Measurements from ENCODE around the gene TEX22. TPM values are rescaled to one million over a fixed set of nuclear protein-coding genes. Genes with fewer than 3 reads are reported as not detected.

Gene TEX22
- total and polyA plus RNA-seq, 2 donors (not counting 1 experiment from before 2014, with no cell fraction given), result 1.7 to 7.0 TPM

DNA sequence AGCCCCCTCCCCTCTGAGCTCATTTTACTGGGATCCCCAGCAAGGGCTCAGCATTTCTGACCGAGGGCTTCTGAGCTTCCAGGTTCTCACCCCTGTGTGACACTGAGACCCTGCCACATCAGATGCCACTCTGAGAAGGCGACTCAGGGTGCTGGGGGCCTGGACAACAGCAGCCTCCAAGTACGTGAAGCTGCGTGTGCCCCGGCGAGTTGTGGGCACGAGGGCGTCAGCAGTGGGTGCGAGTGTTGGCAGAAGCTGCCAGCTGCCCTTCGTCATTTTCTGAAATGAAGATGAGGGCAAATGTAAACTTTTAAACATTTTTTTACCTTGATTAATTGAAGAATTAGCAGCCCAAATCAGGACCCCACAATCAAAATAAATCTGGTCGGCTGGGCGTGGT is 32.7 kb upstream of the TEX22 start:
- intact Hi-C loops (cut with micrococcal nuclease), result no loop called here
- peaks cover 4% of the 10 kb centered on the region for H4K20me1 ChIP-seq (ENCODE audit: control insufficient read depth, insufficient read depth, low read length, poor library complexity, severe bottlenecking)
- Mint-ChIP-seq H3K4me1 (peaks cover 15% of the 10 kb centered on the region), H3K4me3 (no peak overlapping the region), H3K27ac (no peak overlapping the region), H3K27me3 (no peaks in the 10 kb centered on the region), H3K9me3 (ENCODE audit: insufficient read depth) (no peaks in the 10 kb centered on the region)
- no peak overlapping the region for H3K4me2 ChIP-seq (replicated peaks; ENCODE audit: low read depth, low read length, poor library complexity, severe bottlenecking)
- peaks cover 0 to 3% (median 0%) of the 10 kb centered on the region in 3 donors for H3K9me3 ChIP-seq (ENCODE audit: control extremely low read depth in 1 of 3, control insufficient read depth in 2 of 3, insufficient read depth in 1 of 3, low read length in 2 of 3)
- no peak overlapping the region for H3K4me3 ChIP-seq (ENCODE audit: control extremely low read depth in 1 of 5, extremely low read depth in 1 of 5, insufficient read depth in 1 of 5, low read depth in 2 of 5, low read length in 4 of 5)
- no peak for DNase-seq
- H2AFZ ChIP-seq (ENCODE audit: insufficient read depth, low read depth, low read length, poor library complexity, severe bottlenecking), result no peak overlapping the region
- ATAC-seq (ENCODE audit: low read depth), result no peak
- POLR2A ChIA-PET, result no interaction called here
- CTCF ChIA-PET, result interaction anchor here (1.3 to 3.4 kb wide), 2 partner anchors 103 to 124 kb away, joined by 3 to 17 read pairs; no protein-coding TSS in a partner anchor
- H3K36me3 ChIP-seq (replicated peaks in 1 of 2; ENCODE audit: control extremely low read depth in 1 of 2, control insufficient read depth in 1 of 2, extremely low read depth in 1 of 2, insufficient read depth in 2 of 2, low read length in 1 of 2), result peaks cover 0 to 4% of the 10 kb centered on the region in 2 experiments
- H3K27me3 ChIP-seq (replicated peaks in 1 of 4; ENCODE audit: control extremely low read depth in 1 of 4, control insufficient read depth in 3 of 4, insufficient read depth in 4 of 4, low read length in 3 of 4), result no peaks in the 10 kb centered on the region
- H3K27ac ChIP-seq (ENCODE audit: low read length in 2 of 2), result no peak overlapping the region
- no peak overlapping the region for H3K9ac ChIP-seq (ENCODE audit: low read length)
- H3K4me1 ChIP-seq (ENCODE audit: control insufficient read depth in 2 of 2, insufficient read depth in 2 of 2, low read length in 2 of 2), result peaks cover 7 to 9% of the 10 kb centered on the region in 2 donors
- H3K79me2 ChIP-seq (ENCODE audit: control insufficient read depth, insufficient read depth, low read length), result no peaks in the 10 kb centered on the region
- 98% methylated on average over 7 of the region's 12 CpGs for WGBS (ENCODE audit: insufficient coverage)
- TF ChIP-seq EZH2 (IDR thresholded peaks at IDR 0.05; ENCODE audit: borderline replicate concordance, insufficient read depth, low read depth, low read length, poor library complexity, severe bottlenecking), result no peak
- TF ChIP-seq, protein P1, sequence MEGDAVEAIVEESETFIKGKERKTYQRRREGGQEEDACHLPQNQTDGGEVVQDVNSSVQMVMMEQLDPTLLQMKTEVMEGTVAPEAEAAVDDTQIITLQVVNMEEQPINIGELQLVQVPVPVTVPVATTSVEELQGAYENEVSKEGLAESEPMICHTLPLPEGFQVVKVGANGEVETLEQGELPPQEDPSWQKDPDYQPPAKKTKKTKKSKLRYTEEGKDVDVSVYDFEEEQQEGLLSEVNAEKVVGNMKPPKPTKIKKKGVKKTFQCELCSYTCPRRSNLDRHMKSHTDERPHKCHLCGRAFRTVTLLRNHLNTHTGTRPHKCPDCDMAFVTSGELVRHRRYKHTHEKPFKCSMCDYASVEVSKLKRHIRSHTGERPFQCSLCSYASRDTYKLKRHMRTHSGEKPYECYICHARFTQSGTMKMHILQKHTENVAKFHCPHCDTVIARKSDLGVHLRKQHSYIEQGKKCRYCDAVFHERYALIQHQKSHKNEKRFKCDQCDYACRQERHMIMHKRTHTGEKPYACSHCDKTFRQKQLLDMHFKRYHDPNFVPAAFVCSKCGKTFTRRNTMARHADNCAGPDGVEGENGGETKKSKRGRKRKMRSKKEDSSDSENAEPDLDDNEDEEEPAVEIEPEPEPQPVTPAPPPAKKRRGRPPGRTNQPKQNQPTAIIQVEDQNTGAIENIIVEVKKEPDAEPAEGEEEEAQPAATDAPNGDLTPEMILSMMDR (IDR thresholded peaks at IDR 0.05), result no peak

DNA sequence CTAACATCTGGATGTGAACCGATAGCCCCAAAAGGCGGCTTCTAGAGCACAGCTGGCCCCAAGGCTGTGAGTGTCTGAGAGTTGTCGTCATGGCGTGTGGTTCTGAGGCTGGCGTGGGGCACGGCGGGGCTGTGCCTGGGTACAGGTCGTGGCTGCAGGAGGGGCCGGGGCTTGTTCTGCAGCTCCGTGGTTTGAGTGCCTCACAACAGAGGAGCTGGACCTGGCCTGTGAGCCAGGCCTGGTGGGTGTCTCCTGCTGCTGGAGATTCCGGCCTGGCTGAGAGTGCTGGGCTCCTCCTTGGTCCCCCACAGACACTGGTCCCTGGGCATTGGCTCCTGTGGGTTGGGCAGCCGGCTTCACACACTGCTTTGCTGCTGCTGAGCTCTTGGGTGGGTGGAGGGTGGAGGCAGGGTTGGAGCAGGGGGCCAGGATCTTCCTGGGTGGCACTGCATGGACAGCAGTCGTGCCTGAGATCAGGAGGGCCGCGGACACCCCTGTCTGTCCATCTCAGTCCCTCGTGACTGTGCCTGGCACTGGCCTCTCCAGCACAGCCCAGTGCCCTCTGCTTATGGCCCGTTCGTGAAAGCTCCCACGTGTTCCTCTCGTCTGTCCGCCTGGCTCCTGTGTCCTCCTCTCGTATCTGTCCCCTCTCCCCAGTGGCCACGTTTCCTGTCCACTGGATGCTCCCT is 31.8 kb upstream of the TEX22 start:
- H3K4me1 ChIP-seq (ENCODE audit: control insufficient read depth in 2 of 2, insufficient read depth in 2 of 2, low read length in 2 of 2), result peaks cover 7 to 14% of the 10 kb centered on the region in 2 donors
- 95% methylated on average over 22 of the region's 23 CpGs for WGBS (ENCODE audit: insufficient coverage)
- ChIA-PET POLR2A (no interaction called here), CTCF (interaction anchor here (1.3 to 3.4 kb wide), 2 partner anchors 103 to 123 kb away, joined by 3 to 17 read pairs; no protein-coding TSS in a partner anchor)
- ATAC-seq (ENCODE audit: low read depth) (no peak), DNase-seq (no peak)
- H3K36me3 ChIP-seq (replicated peaks in 1 of 2; ENCODE audit: control extremely low read depth in 1 of 2, control insufficient read depth in 1 of 2, extremely low read depth in 1 of 2, insufficient read depth in 2 of 2, low read length in 1 of 2), result peaks cover 0 to 4% of the 10 kb centered on the region in 2 experiments
- H3K27me3 Mint-ChIP-seq, result no peaks in the 10 kb centered on the region
- H3K4me3 Mint-ChIP-seq, result no peak overlapping the region
- peaks cover 17% of the 10 kb centered on the region for H3K4me1 Mint-ChIP-seq
- no peaks in the 10 kb centered on the region for H3K27me3 ChIP-seq (replicated peaks in 1 of 4; ENCODE audit: control extremely low read depth in 1 of 4, control insufficient read depth in 3 of 4, insufficient read depth in 4 of 4, low read length in 3 of 4)
- H3K27ac Mint-ChIP-seq, result no peak overlapping the region
- TF ChIP-seq EZH2 (IDR thresholded peaks at IDR 0.05; ENCODE audit: borderline replicate concordance, insufficient read depth, low read depth, low read length, poor library complexity, severe bottlenecking), result no peak
- TF ChIP-seq, protein P1 (IDR thresholded peaks at IDR 0.05), result no peak
- peaks cover 4% of the 10 kb centered on the region for H4K20me1 ChIP-seq (ENCODE audit: control insufficient read depth, insufficient read depth, low read length, poor library complexity, severe bottlenecking)
- H3K79me2 ChIP-seq (ENCODE audit: control insufficient read depth, insufficient read depth, low read length), result no peaks in the 10 kb centered on the region
- no peak overlapping the region for H3K4me3 ChIP-seq (ENCODE audit: control extremely low read depth in 1 of 5, extremely low read depth in 1 of 5, insufficient read depth in 1 of 5, low read depth in 2 of 5, low read length in 4 of 5)
- no peak overlapping the region for H3K9ac ChIP-seq (ENCODE audit: low read length)
- no peak overlapping the region for H2AFZ ChIP-seq (ENCODE audit: insufficient read depth, low read depth, low read length, poor library complexity, severe bottlenecking)
- H3K9me3 Mint-ChIP-seq (ENCODE audit: insufficient read depth), result no peaks in the 10 kb centered on the region
- intact Hi-C loops (cut with micrococcal nuclease), result no loop called here
- no peak overlapping the region for H3K4me2 ChIP-seq (replicated peaks; ENCODE audit: low read depth, low read length, poor library complexity, severe bottlenecking)
- H3K27ac ChIP-seq (ENCODE audit: low read length in 2 of 2), result no peak overlapping the region
- peaks cover 0 to 3% (median 0%) of the 10 kb centered on the region in 3 donors for H3K9me3 ChIP-seq (ENCODE audit: control extremely low read depth in 1 of 3, control insufficient read depth in 2 of 3, insufficient read depth in 1 of 3, low read length in 2 of 3)
